Putamen (tissue), 1 donor: ENCODE data around the gene NME8.
"Not testable (repeated sequence)": the region's sequence is repeated elsewhere in the genome, so short reads cannot be mapped to it uniquely, and the experiment has no call there.

Source experiments
- DNase-seq: peaks from one replicate; pipeline ENCODE4 v3.0.0-alpha.2; 2016; ENCODE audit warnings: low spot score

Gene NME8

GRCh38 chr7:37848297-37848696 lies at the start of gene NME8:
Gene NME8 (plus strand): TSS chr7:37848597. CDS start chr7:37850267, 1,670 bp downstream.
- no peak for DNase-seq

GRCh38 chr7:37806152-37806551 lies 42.2 kb upstream of the NME8 start:
- DNase-seq, result no peak

GRCh38 chr7:37812161-37812580 lies 36.2 kb upstream of the NME8 start:
- not testable (repeated sequence) for DNase-seq

GRCh38 chr7:37815671-37816371 lies 32.6 kb upstream of the NME8 start:
- DNase-seq, result no peak

- DNase-seq, result no peak
Observed at GRCh38 chr7:37816922-37817590, 31.3 kb upstream of the NME8 start.

GRCh38 chr7:37817591-37817960 lies 30.8 kb upstream of the NME8 start:
- DNase-seq, result no peak

- no peak for DNase-seq
Observed at GRCh38 chr7:37817996-37818720, 30.2 kb upstream of the NME8 start.

GRCh38 chr7:37820708-37821468 lies 27.5 kb upstream of the NME8 start:
- DNase-seq, result no peak

- no peak for DNase-seq
Observed at GRCh38 chr7:37822946-37823345, 25.5 kb upstream of the NME8 start.

- DNase-seq, result no peak
Observed at GRCh38 chr7:37823557-37823956, 24.8 kb upstream of the NME8 start.

GRCh38 chr7:37825038-37825437 lies 23.4 kb upstream of the NME8 start:
- no peak for DNase-seq

- no peak for DNase-seq
Observed at GRCh38 chr7:37826825-37827224, 21.6 kb upstream of the NME8 start.

GRCh38 chr7:37831244-37831643 lies 17.2 kb upstream of the NME8 start:
- DNase-seq, result no peak

- peak; percentile 77 for DNase-seq
Observed at GRCh38 chr7:37832194-37832593, 16.2 kb upstream of the NME8 start.

GRCh38 chr7:37833107-37833817 lies 15.1 kb upstream of the NME8 start:
- peak; percentile 51 for DNase-seq

GRCh38 chr7:37833818-37834146 lies 14.6 kb upstream of the NME8 start:
- no peak for DNase-seq

- DNase-seq, result no peak
Observed at GRCh38 chr7:37853468-37853867, 5.1 kb downstream of the NME8 start.

- no peak for DNase-seq
Observed at GRCh38 chr7:37882086-37882485, 33.7 kb downstream of the NME8 start.

GRCh38 chr7:37893359-37893758 lies 45.0 kb downstream of the NME8 start:
- no peak for DNase-seq

- DNase-seq, result no peak
Observed at GRCh38 chr7:37894671-37895070, 46.3 kb downstream of the NME8 start.

- DNase-seq, result no peak
Observed at GRCh38 chr7:37899712-37900247, 51.4 kb downstream of the NME8 start.
